ENCODE data around the gene EPS8.

EPS8 gene

DNA sequence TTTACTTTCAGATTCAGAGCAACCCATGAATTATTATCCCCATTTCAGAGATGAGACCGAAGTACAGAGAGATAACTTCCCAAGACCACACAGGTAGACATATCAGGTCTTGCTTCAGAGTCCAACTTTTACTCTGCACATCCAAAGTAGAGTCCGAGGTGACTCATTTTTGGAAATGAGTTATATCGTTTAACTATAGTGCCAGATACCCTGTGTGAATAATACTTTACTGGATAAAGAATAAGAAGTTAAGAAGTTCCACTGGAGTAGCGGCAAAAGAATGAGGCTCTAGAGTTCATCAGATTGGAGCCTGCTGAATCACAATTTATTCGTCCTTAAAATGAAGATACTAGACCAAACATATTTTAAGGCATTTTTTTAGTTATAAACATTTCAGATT, 124.7 kb downstream of the EPS8 start:
- H3K27ac Mint-ChIP-seq = no peak overlapping the region
- no peak overlapping the region for H3K4me3 Mint-ChIP-seq
- no peaks in the 10 kb centered on the region for H3K9me3 Mint-ChIP-seq
- no peaks in the 10 kb centered on the region for H3K4me1 Mint-ChIP-seq
- ATAC-seq (ENCODE audit: low read depth) = no peak
- no peaks in the 10 kb centered on the region for H3K27me3 Mint-ChIP-seq
- DNase-seq (ENCODE audit: low spot score in 2 of 2) = no peak
- no peaks in the 10 kb centered on the region for H3K36me3 Mint-ChIP-seq

DNA sequence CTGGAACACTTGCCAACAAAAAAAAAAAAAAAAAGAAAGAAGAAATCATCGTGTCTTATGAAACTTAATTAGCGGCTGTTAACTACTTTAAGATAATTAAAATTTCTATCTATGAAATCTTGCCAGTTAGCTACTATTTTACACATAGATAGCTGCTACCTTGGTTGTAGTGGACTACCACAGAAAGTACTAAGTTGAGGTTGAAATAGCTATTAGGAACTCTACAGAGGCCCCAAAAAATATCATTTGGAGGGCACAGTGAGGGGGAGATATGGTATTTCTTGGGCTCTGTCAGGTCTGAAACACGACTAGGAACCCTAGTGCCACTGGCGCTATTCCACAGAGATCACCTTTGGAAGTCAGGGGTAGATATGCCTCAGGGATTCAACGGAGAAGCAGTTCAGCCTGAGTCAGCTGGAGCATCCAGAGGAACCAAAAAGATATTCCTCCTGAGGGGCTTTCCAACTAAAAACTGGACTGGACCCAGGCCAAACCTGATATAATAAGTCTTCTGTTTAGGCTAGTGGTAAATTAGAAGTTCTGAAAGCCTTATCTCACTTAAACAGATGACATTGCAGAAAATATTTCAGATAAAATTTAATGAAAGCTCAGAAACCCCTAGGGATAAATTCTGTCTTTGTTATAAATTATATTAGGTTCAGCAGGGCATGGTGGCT, 126.1 kb downstream of the EPS8 start:
- Mint-ChIP-seq H3K27ac (no peak overlapping the region), H3K9me3 (no peaks in the 10 kb centered on the region), H3K4me3 (no peak overlapping the region), H3K36me3 (no peaks in the 10 kb centered on the region), H3K4me1 (no peaks in the 10 kb centered on the region), H3K27me3 (no peaks in the 10 kb centered on the region)
- DNase-seq (ENCODE audit: low spot score in 2 of 2) = no peak
- ATAC-seq (ENCODE audit: low read depth) = no peak

DNA sequence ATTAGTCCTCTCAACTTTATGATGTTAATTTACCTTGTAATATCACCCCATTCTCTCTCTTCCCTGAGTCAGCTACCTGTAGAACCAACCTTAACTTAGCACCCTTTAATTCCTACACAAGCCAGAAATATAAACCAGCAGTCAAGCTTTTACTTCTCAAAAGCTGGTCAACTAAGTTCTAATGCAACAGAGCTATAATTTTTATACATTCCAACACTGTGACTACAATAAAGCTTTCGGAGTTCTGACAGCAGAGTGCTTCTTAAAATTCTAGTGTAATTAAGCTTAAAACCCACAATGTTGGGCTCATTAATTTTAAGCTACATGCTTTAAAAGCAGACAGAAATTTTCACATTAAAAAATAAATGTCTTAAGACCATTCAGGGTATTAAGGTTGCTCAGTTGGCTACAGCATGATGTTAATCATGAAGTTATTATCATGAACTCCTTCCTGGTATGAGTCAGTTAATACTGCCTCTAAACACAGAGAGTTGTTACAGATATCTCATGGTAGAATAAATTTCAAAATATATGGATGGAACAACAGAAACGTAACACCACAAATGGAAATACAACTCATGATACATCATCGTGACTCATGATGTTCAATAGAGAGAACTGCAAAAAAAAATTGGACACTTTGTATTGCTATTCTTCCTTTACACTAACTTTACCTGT, 126.7 kb downstream of the EPS8 start:
- DNase-seq (ENCODE audit: low spot score in 2 of 2) (no peak), ATAC-seq (ENCODE audit: low read depth) (no peak)
- H3K9me3 Mint-ChIP-seq = no peaks in the 10 kb centered on the region
- no peaks in the 10 kb centered on the region for H3K4me1 Mint-ChIP-seq
- H3K27ac Mint-ChIP-seq = no peak overlapping the region
- no peaks in the 10 kb centered on the region for H3K36me3 Mint-ChIP-seq
- H3K27me3 Mint-ChIP-seq = no peaks in the 10 kb centered on the region
- H3K4me3 Mint-ChIP-seq = no peak overlapping the region

DNA sequence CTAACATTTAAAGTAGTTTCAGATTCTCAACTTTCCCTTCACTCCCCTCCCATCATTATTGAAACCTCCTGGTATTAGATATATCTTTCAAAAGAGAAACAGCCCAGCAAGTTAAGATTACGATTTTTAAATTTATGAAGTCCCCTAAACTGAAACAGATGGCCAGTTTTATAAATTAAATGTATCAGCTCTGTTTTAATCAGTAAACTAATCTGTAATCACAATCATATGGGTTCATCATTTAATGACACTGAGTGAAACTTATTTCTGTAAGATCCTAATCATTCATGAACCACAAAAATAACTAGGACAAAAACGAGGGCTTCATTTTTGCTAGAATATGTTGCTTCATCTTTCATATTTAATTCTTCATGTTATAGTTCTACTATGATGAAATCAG, 137.8 kb downstream of the EPS8 start:
- Mint-ChIP-seq H3K36me3 (no peaks in the 10 kb centered on the region), H3K4me3 (no peak overlapping the region), H3K9me3 (no peaks in the 10 kb centered on the region), H3K27ac (no peak overlapping the region), H3K27me3 (no peaks in the 10 kb centered on the region), H3K4me1 (no peaks in the 10 kb centered on the region)
- DNase-seq (ENCODE audit: low spot score in 2 of 2) = no peak
- no peak for ATAC-seq (ENCODE audit: low read depth)

DNA sequence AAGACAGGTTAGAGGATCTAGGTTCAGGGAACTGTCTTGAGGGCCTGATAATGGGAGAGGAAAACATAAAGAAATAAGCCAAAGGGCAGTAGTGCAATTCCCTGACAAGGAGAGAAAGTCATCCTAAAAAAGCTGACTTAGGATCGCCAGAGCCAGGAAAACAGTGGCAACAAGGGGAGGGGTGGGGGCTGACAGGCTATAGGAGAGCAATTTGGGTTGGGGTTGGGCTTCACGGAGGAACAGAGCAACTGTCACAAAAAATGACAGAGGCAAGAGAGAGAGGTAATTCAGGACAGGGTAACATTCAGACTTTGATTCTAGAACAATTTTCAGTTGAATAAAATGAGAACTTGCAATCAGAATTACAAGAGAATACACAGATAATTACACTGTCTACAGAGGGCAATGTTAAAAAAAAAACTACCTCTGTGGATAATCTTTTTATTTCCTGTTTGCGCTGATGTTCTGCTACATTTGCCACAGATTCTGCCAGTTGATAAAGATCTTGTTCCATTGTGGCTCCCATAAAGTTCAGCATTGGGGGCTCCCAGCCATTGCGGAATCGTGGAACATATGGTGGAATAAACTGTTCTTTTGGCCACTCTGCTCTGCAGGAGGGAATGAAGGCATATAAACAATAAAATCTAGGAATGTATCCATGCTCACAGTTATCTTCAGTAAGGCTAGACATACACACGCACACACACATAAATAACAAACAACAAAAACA, 138.6 kb downstream of the EPS8 start:
- H3K9me3 Mint-ChIP-seq = no peaks in the 10 kb centered on the region
- DNase-seq (ENCODE audit: low spot score in 2 of 2) = no peak
- no peak overlapping the region for H3K27ac Mint-ChIP-seq
- no peaks in the 10 kb centered on the region for H3K36me3 Mint-ChIP-seq
- H3K4me1 Mint-ChIP-seq = no peaks in the 10 kb centered on the region
- no peaks in the 10 kb centered on the region for H3K27me3 Mint-ChIP-seq
- no peak for ATAC-seq (ENCODE audit: low read depth)
- H3K4me3 Mint-ChIP-seq = no peak overlapping the region

DNA sequence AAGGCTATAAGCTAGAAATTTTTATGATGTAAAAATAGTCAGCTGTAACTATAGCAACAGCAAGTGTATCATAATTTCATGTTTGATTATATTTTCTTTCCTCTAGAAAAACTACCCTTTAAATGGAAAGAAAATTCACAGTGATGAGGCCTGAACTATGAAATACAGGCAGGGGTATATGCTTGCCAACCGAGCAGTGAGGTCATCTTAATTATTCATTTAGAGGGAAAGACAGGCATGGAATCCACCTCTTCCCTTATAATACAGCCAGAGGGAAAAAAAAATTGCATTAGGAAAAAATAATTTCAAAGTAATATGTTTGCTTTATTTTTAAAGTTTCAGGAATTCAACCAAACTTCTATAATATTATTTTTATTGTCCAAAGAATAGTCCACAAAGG, 139.8 kb downstream of the EPS8 start:
- H3K36me3 Mint-ChIP-seq = no peaks in the 10 kb centered on the region
- DNase-seq (ENCODE audit: low spot score in 2 of 2) (no peak), ATAC-seq (ENCODE audit: low read depth) (no peak)
- H3K4me3 Mint-ChIP-seq = no peak overlapping the region
- H3K27me3 Mint-ChIP-seq = no peaks in the 10 kb centered on the region
- H3K27ac Mint-ChIP-seq = no peak overlapping the region
- H3K4me1 Mint-ChIP-seq = no peaks in the 10 kb centered on the region
- H3K9me3 Mint-ChIP-seq = no peaks in the 10 kb centered on the region

DNA sequence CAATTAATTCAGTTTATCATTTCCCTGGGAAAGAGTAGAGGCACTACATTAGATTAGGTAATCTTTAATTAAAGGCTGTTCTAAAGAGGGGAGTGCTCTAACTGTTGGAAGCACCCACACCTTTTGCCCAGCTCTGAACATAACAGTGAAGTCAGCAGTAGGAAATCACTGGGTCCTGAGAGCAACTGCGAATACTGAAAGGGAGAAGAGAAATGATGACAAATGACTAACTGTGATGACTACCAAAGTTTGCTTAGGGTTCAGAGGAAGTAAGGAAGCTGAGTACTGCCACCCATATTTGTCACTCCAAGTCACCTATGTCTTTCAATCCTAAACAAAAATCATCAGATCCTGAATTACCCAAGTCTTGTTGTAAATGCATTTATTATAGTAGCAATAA, 140.6 kb downstream of the EPS8 start:
- no peaks in the 10 kb centered on the region for H3K27me3 Mint-ChIP-seq
- H3K4me1 Mint-ChIP-seq = no peaks in the 10 kb centered on the region
- DNase-seq (ENCODE audit: low spot score in 2 of 2) (no peak), ATAC-seq (ENCODE audit: low read depth) (no peak)
- H3K36me3 Mint-ChIP-seq = no peaks in the 10 kb centered on the region
- H3K4me3 Mint-ChIP-seq = no peak overlapping the region
- no peak overlapping the region for H3K27ac Mint-ChIP-seq
- H3K9me3 Mint-ChIP-seq = no peaks in the 10 kb centered on the region

DNA sequence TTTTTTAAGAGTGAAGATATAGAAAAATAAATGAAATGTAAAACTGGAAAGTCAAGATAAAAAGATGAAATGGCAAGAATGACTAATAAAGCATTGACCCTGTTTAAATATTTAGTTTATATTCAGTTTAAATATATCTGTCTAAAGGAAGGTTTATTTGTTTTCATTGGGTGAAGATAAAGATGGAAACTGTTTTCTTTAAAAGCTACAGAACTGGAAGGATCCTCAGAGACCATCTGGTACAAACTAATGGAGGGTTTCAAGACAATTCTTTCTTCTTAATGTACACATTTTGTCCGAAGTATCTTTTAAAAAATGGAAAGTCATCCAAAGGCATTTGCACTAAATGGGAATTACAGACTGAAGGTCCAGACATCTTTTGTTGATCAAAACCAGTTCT, 142.6 kb downstream of the EPS8 start:
- ATAC-seq (ENCODE audit: low read depth) = no peak
- H3K9me3 Mint-ChIP-seq = no peaks in the 10 kb centered on the region

DNA sequence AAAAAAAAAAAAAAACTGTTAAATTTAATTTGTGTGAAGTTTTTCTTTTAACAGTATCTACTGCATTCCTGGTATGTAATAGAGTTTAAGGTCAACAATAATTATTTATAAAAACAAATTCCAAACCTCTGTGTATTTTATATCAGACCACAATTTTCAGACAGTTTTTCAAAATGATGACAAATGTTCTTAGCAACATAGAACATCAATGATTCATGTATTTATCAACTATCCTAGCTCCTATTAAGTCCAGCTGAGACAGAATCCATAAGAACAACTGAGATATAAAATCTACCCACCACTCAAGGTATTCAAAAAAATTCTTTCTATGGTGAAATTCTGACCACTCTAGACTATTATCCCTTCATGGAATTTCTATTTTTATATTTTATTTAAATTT, 144.5 kb downstream of the EPS8 start:
- Mint-ChIP-seq H3K4me3 (no peak overlapping the region), H3K27ac (no peak overlapping the region), H3K9me3 (no peaks in the 10 kb centered on the region), H3K36me3 (no peaks in the 10 kb centered on the region), H3K4me1 (no peaks in the 10 kb centered on the region), H3K27me3 (no peaks in the 10 kb centered on the region)
- DNase-seq (ENCODE audit: low spot score in 2 of 2) (no peak), ATAC-seq (ENCODE audit: low read depth) (no peak)

More for the DNA sequence above, 142.6 kb downstream of the EPS8 start:
- Mint-ChIP-seq H3K27ac (no peak overlapping the region), H3K27me3 (no peaks in the 10 kb centered on the region), H3K36me3 (no peaks in the 10 kb centered on the region), H3K4me1 (no peaks in the 10 kb centered on the region), H3K4me3 (no peak overlapping the region)
- no peak for DNase-seq (ENCODE audit: low spot score in 2 of 2)

DNA sequence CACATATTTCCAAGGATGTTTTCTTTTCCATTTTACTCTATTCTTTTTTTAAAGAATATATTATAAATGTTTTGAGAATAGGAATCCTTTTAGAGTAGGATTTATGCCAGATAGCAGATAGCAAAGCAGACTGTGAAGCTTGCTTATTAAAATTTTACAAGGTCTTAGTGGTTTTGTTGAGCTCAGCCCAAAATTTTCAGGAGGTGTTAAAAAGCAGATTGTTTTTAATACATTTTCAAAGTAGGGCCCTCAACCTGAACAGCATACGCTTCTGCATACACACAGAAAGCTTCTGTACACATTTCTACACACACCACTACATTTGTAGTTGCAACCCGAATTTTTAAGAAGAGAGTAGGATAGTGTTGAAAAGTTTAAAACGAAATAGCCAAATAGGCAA, 151.0 kb downstream of the EPS8 start:
- no peak overlapping the region for H3K4me3 Mint-ChIP-seq
- no peaks in the 10 kb centered on the region for H3K9me3 Mint-ChIP-seq
- H3K4me1 Mint-ChIP-seq = no peaks in the 10 kb centered on the region
- no peak overlapping the region for H3K27ac Mint-ChIP-seq
- no peak for DNase-seq (ENCODE audit: low spot score in 2 of 2)
- ATAC-seq (ENCODE audit: low read depth) = no peak
- no peaks in the 10 kb centered on the region for H3K27me3 Mint-ChIP-seq
- no peaks in the 10 kb centered on the region for H3K36me3 Mint-ChIP-seq

DNA sequence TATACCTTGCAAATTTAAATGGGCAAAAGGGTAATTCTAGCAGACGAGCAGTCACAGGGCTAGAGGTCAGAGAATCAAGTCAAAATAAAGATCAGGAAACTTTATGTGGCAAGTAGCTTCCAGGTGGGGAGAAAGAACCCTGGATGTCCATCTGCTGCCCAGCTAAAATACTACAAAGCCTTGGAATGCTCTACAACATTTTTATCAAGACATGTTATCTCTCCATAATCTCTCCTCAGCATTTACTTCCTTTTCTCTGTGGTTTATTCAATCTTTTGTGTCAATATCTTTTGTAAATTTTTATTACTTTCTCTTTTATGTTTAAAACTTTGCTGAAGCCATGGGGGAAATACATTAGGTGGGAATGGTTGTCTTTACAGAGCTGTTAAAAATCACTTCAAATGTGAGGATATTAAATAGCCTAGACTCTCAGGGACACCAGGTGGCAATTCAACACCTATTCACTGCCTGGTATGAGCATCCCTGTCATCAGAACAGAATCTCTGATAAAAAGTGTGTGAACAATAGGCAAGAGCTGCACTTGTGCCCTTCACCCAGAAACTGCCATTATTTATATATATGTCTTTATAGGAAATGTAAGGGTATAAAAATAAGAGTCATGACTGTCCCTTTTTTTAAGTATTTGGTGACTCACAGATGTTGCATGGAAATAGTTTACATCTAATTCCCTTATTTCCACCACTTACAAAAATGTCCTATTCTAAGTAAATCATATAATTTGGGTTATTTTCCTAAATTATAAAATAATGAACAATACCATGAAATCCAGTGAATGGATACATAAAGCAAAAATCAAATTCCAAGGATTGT, 152.9 kb downstream of the EPS8 start:
- Mint-ChIP-seq H3K27me3 (no peaks in the 10 kb centered on the region), H3K27ac (no peak overlapping the region), H3K4me3 (no peak overlapping the region), H3K36me3 (no peaks in the 10 kb centered on the region), H3K9me3 (no peaks in the 10 kb centered on the region), H3K4me1 (peaks cover 2% of the 10 kb centered on the region)
- ATAC-seq (ENCODE audit: low read depth) = no peak
- DNase-seq (ENCODE audit: low spot score in 2 of 2) = no peak

DNA sequence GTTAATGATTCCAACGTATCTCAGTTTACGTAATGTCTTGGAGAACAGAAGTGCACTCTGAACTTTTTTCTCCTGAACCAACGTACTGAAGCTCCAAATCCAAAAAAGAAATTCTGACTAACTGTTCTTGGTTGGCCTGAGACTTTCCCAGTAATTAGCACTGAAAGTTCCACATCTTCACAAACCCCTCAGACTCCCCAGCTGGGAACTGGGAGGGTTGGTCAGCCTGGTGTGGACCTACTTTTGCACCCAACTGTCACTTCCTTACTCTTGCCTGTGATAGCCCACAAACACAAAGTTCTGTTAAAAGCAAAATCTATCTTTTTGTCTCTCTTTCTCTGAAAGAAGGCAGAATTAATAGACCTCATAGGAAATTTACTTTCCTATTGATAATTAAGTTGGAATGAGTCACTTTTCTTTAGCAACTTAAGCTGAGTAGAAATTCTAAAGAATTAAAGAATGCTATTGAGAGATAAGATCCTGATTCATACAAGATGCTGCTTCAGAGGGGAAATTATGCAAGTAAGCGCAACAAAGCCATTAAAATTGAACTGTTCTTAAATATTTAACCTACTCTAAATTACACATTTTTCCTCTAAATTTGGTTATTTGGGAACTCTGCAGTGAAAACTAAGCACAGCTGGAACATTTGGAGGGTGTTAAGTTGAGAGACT, 155.0 kb downstream of the EPS8 start:
- DNase-seq (ENCODE audit: low spot score in 2 of 2) (no peak), ATAC-seq (ENCODE audit: low read depth) (no peak)
- no peak overlapping the region for H3K4me3 Mint-ChIP-seq
- H3K27me3 Mint-ChIP-seq = no peaks in the 10 kb centered on the region
- no peaks in the 10 kb centered on the region for H3K9me3 Mint-ChIP-seq
- peaks cover 3% of the 10 kb centered on the region for H3K4me1 Mint-ChIP-seq
- no peak overlapping the region for H3K27ac Mint-ChIP-seq
- H3K36me3 Mint-ChIP-seq = no peaks in the 10 kb centered on the region

DNA sequence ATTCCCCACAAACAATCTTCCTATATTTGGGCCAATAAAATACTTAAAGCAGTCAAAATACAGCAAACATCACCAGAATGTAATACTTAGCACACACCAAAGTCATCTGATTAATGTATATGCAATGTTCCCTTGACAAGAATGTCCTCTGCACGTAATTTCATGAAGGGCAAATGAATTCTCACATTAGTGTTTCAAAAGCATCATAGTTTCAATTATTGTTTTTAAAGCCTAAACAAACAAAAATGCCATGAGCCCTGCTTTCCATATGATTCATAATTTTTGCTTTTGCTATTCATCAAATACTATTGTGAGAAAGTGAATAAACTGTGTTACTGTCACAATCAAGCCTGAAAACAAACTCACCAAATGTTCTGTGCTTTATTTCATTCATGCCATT, 156.0 kb downstream of the EPS8 start:
- DNase-seq (ENCODE audit: low spot score in 2 of 2) = no peak
- peaks cover 4% of the 10 kb centered on the region for H3K4me1 Mint-ChIP-seq

More for the DNA sequence above, 156.0 kb downstream of the EPS8 start:
- no peaks in the 10 kb centered on the region for H3K36me3 Mint-ChIP-seq
- no peak for ATAC-seq (ENCODE audit: low read depth)
- no peaks in the 10 kb centered on the region for H3K9me3 Mint-ChIP-seq
- no peak overlapping the region for H3K27ac Mint-ChIP-seq
- no peak overlapping the region for H3K4me3 Mint-ChIP-seq
- no peaks in the 10 kb centered on the region for H3K27me3 Mint-ChIP-seq
